Ectodermal cell (in vitro differentiated cells): ENCODE data around the gene AP3S2.

ENCODE experiments used
- H3K27ac ChIP-seq: 2 replicates; pipeline ENCODE4 v1.7.0; 2013; ENCODE audit warnings: mild to moderate bottlenecking, low read depth, low read length; ENCODE audit not compliant: insufficient read depth, poor library complexity, severe bottlenecking
- H3K27me3 ChIP-seq: 2 replicates; pipeline ENCODE4 v1.7.0; 2013; ENCODE audit warnings: mild to moderate bottlenecking, low read length; ENCODE audit not compliant: insufficient read depth, control insufficient read depth, poor library complexity, severe bottlenecking
- H3K36me3 ChIP-seq: one replicate; pipeline ENCODE4 v1.7.0; 2013; ENCODE audit warnings: low read length; ENCODE audit not compliant: control insufficient read depth, insufficient read depth
- H3K4me1 ChIP-seq: one replicate; pipeline ENCODE4 v1.7.0; 2013; ENCODE audit warnings: low read length; ENCODE audit not compliant: control insufficient read depth, insufficient read depth
- H3K4me3 ChIP-seq: 2 replicates; pipeline ENCODE4 v1.7.0; 2013; ENCODE audit warnings: low read depth, low read length, control low read depth; ENCODE audit not compliant: insufficient read depth
- H3K9me3 ChIP-seq: 2 replicates; pipeline ENCODE4 v1.7.0; 2013; ENCODE audit warnings: mild to moderate bottlenecking, low read length, moderate library complexity; ENCODE audit not compliant: control insufficient read depth
- WGBS, 2 experiments: methylation state at CpG; one replicate each; pipeline ENCODE4 v1.1.7; 2013; ENCODE audit warnings: missing lambda C conversion rate in 2 of 2; 5-methylcytosine and 5-hydroxymethylcytosine counted together

The AP3S2 gene

DNA sequence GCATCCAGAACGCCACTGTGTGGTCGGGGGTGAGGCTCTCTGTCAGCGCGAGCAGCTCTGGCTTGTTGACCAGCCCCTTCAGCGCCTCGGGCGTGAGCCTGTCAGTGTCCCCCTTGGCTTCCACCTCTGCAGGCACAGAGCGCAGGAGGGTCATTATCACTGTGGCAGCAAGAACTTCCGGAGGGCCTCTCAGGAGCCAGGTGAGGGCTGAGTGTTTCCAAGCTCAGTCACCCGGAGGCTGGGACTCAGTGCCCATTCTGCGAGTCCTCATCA, 10.0 kb upstream of the AP3S2 start:
- no peak overlapping the region for H3K27ac ChIP-seq
- no peak overlapping the region for H3K4me3 ChIP-seq
- WGBS, 2 experiments: 94 to 96% methylated on average over 11 of the region's 11 CpGs
- no peaks in the 10 kb centered on the region for H3K4me1 ChIP-seq
- H3K9me3 ChIP-seq: no peaks in the 10 kb centered on the region
- H3K36me3 ChIP-seq: no peaks in the 10 kb centered on the region
- no peaks in the 10 kb centered on the region for H3K27me3 ChIP-seq

DNA sequence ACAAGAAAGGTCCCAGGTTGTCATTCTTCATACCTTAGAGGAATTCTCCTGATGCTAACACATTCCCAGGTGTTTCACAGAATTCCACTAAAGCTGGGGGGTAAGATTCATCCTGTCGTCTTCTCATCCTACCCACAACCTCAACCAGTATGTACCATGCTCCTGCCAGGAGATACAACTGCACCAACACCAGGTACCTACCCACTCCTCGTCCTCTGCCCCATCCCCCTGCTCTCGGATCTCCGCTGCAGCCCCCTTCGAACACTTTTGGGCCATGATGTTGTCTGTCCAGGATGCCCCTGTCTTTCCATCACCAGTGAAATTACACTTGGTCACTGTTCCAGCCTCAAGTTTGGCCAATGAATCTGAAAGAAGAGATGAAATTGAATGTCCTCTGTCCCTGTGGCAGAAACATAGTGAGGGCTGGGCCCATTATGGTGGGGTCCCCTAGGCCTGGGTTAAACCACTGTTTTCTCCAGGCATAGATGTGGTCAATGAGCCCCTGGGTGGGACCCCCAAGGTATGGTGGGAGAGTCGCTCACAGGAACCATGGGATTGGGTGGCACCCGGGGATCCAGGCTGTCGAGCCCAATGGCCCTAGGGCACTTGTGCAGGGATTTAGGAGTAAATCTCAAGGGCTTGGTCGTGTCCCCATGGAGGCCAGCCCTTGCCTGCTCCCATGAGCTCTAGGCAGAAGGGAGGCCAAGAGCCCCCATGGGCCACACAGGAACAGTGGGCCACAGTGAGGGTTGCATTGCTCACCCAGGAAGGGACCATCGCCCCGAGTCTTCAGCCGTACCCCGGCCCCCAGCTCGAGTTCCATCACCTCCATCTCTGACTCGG, 9.4 kb upstream of the AP3S2 start:
- H3K36me3 ChIP-seq: no peaks in the 10 kb centered on the region
- H3K27ac ChIP-seq: no peak overlapping the region
- 95% methylated on average over 15 of the region's 15 CpGs for whole genome bisulfite sequencing, 2 experiments
- no peak overlapping the region for H3K4me3 ChIP-seq
- no peaks in the 10 kb centered on the region for H3K27me3 ChIP-seq
- no peaks in the 10 kb centered on the region for H3K9me3 ChIP-seq
- no peaks in the 10 kb centered on the region for H3K4me1 ChIP-seq

- WGBS, 2 experiments: 92 to 94% methylated on average over 6 of the region's 6 CpGs
- no peaks in the 10 kb centered on the region for H3K4me1 ChIP-seq
- H3K27ac ChIP-seq: no peak overlapping the region
- no peaks in the 10 kb centered on the region for H3K9me3 ChIP-seq
- no peak overlapping the region for H3K4me3 ChIP-seq
- no peaks in the 10 kb centered on the region for H3K36me3 ChIP-seq
- H3K27me3 ChIP-seq: no peaks in the 10 kb centered on the region
Observed at GRCh38 chr15:89900849-89901248, 7.1 kb upstream of the AP3S2 start.

- no peak overlapping the region for H3K27ac ChIP-seq
- whole genome bisulfite sequencing, 2 experiments: 91 to 100% methylated on average over 3 of the region's 3 CpGs
- H3K36me3 ChIP-seq: no peaks in the 10 kb centered on the region
- H3K4me1 ChIP-seq: no peaks in the 10 kb centered on the region
- H3K9me3 ChIP-seq: no peaks in the 10 kb centered on the region
- H3K4me3 ChIP-seq: no peak overlapping the region
- no peaks in the 10 kb centered on the region for H3K27me3 ChIP-seq
Observed at GRCh38 chr15:89899951-89900567, 6.3 kb upstream of the AP3S2 start.

GRCh38 chr15:89899295-89899945, 5.6 kb upstream of the AP3S2 start:
- Histone ChIP-seq H3K9me3 (no peaks in the 10 kb centered on the region), H3K36me3 (no peaks in the 10 kb centered on the region), H3K4me1 (no peaks in the 10 kb centered on the region), H3K27ac (no peak overlapping the region), H3K4me3 (no peak overlapping the region), H3K27me3 (no peaks in the 10 kb centered on the region)
- WGBS, 2 experiments: 94% methylated on average over 12 of the region's 12 CpGs

DNA sequence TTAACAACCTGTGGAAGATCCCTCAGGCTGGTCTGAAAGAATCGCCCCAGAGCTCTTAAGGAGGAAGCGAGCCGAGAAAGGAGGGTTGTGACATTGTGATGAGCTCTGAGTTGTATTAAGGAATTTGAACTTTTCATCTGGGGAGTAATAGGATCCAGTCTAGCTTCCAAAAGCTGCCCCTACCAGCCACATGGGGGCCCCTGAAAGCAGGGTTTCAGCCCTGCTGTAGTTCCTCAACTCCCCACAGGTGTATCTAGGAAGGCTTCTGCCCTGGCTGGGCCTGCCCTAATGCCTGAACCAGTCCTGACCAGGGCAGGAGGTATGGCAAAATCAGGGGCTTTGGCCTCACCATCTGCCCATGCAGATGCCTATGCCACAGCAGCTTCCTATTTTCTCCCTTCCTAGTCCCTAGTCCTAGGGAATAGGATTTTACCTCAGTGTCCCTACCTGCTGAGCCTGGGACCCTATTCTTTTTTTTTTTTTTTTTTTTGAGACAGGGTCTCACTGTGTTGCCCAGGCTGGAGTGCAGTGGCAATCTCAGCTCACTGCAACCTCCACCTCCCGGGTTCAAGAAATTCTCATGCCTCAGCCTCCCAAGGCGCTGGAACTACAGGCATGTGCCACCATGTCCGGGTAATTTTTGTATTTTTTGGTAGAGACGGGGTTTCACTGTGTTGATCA, 5.0 kb upstream of the AP3S2 start:
- no peaks in the 10 kb centered on the region for H3K36me3 ChIP-seq
- H3K27me3 ChIP-seq: no peaks in the 10 kb centered on the region
- no peaks in the 10 kb centered on the region for H3K9me3 ChIP-seq
- H3K4me1 ChIP-seq: no peaks in the 10 kb centered on the region
- H3K4me3 ChIP-seq: no peak overlapping the region
- H3K27ac ChIP-seq: no peak overlapping the region
- WGBS, 2 experiments: 78 to 81% methylated on average over 7 of the region's 7 CpGs

- Histone ChIP-seq H3K4me3 (no peak overlapping the region), H3K27me3 (no peaks in the 10 kb centered on the region), H3K36me3 (no peaks in the 10 kb centered on the region), H3K27ac (no peak overlapping the region), H3K4me1 (no peaks in the 10 kb centered on the region), H3K9me3 (no peaks in the 10 kb centered on the region)
- 70 to 81% methylated on average over 2 of the region's 2 CpGs for WGBS, 2 experiments
Observed at GRCh38 chr15:89898146-89898545, 4.4 kb upstream of the AP3S2 start.

GRCh38 chr15:89893027-89893426, 767 bp downstream of the AP3S2 start:
- no peaks in the 10 kb centered on the region for H3K27me3 ChIP-seq
- H3K36me3 ChIP-seq: no peaks in the 10 kb centered on the region
- 74% methylated on average over 6 of the region's 6 CpGs for WGBS, 2 experiments
- no peaks in the 10 kb centered on the region for H3K4me1 ChIP-seq
- H3K4me3 ChIP-seq: peak overlapping the region; percentile 85
- no peaks in the 10 kb centered on the region for H3K9me3 ChIP-seq
- no peak overlapping the region for H3K27ac ChIP-seq

GRCh38 chr15:89888214-89888804, 5.5 kb downstream of the AP3S2 start:
- Histone ChIP-seq H3K27ac (no peak overlapping the region), H3K4me1 (no peaks in the 10 kb centered on the region), H3K9me3 (no peaks in the 10 kb centered on the region), H3K27me3 (no peaks in the 10 kb centered on the region), H3K4me3 (no peak overlapping the region), H3K36me3 (peaks cover 5% of the 10 kb centered on the region)
- WGBS, 2 experiments: 91 to 93% methylated on average over 4 of the region's 4 CpGs

- Histone ChIP-seq H3K9me3 (no peaks in the 10 kb centered on the region), H3K4me1 (no peaks in the 10 kb centered on the region), H3K27ac (no peak overlapping the region), H3K27me3 (no peaks in the 10 kb centered on the region), H3K36me3 (peaks cover 5% of the 10 kb centered on the region), H3K4me3 (no peak overlapping the region)
- 89 to 94% methylated on average over 2 of the region's 2 CpGs for WGBS, 2 experiments
Observed at GRCh38 chr15:89885611-89886010, 8.2 kb downstream of the AP3S2 start.
